Natural killer cell (primary cell): ENCODE results near the gene OR13C8. TPM values are rescaled to one million over a fixed set of nuclear protein-coding genes. Genes with fewer than 3 reads are reported as not detected.

Source experiments
- total RNA-seq, 4 donors: library from RNA; stranded (reverse); fragments of 120-200 nt in 1 of 4; gene quantifications; one replicate each; pipeline versions ENCODE4 v1.2.3 to v1.2.4, GENCODE V29; 2013 to 2022

Gene OR13C8
- total RNA-seq, 3 donors from 2014 or later (not counting 1 experiment from before 2014, with no cell fraction given) = not detected

Other genes starting within 250 kb of the OR13C8 start
- gene OR13F1, start 64.9 kb upstream of the OR13C8 start, total RNA-seq = not detected
- gene OR13C4, start 42.0 kb upstream of the OR13C8 start, total RNA-seq = not detected
- gene OR13C3, start 32.3 kb upstream of the OR13C8 start, total RNA-seq = not detected
- not detected for gene OR13C5, start 30.2 kb downstream of the OR13C8 start, total RNA-seq
- not detected for gene OR13C2, start 36.5 kb downstream of the OR13C8 start, total RNA-seq
- gene OR13C9, start 49.0 kb downstream of the OR13C8 start, total RNA-seq = not detected
- gene OR13D1, start 125.3 kb downstream of the OR13C8 start, total RNA-seq = not detected
- 10 to 100 TPM in 1 of 3 donors, 1 to 10 TPM in 2; 9.0 to 11.2 (median 9.8) TPM for gene NIPSNAP3A, start 178.5 kb downstream of the OR13C8 start, total RNA-seq
- gene NIPSNAP3B, start 195.0 kb downstream of the OR13C8 start, total RNA-seq = 1 to 10 TPM in 1 of 3 donors, under 1 TPM in 2; 0.78 to 1.1 (median 0.79) TPM